ENCODE results near the gene THEMIS.

DNA sequence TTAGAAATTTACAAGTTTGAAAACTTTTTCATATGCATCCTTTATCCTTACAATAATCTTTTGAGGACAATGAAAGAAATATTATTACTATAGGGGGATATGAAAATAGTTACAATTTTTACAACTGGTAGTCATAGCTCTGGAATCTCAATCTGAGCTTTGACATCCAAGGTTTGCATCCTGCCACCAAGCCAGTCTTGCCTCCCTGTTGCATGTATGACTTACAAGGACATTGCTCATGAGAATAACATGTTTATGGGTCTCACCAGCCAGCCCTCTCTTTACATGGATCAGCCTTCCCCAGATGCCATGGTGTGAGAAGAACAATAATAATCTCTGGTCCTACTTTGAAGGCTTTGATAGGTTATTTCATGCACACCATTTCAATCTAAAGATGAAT is 67.5 kb downstream of the THEMIS start:
- TF ChIP-seq, protein P1, sequence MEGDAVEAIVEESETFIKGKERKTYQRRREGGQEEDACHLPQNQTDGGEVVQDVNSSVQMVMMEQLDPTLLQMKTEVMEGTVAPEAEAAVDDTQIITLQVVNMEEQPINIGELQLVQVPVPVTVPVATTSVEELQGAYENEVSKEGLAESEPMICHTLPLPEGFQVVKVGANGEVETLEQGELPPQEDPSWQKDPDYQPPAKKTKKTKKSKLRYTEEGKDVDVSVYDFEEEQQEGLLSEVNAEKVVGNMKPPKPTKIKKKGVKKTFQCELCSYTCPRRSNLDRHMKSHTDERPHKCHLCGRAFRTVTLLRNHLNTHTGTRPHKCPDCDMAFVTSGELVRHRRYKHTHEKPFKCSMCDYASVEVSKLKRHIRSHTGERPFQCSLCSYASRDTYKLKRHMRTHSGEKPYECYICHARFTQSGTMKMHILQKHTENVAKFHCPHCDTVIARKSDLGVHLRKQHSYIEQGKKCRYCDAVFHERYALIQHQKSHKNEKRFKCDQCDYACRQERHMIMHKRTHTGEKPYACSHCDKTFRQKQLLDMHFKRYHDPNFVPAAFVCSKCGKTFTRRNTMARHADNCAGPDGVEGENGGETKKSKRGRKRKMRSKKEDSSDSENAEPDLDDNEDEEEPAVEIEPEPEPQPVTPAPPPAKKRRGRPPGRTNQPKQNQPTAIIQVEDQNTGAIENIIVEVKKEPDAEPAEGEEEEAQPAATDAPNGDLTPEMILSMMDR (IDR thresholded peaks at IDR 0.05), result no peak
- no peak for TF ChIP-seq EP300 (IDR thresholded peaks at IDR 0.05; ENCODE audit: low read depth)
